HG03039 (cell line): ENCODE measurements around the gene HERPUD2.

Source experiments
- ATAC-seq: cut with Tn5 transposase; IDR thresholded peaks from one replicate; pipeline ENCODE4 v1.9.1; 2021; ENCODE audit warnings: mild to moderate bottlenecking, moderate library complexity; ENCODE audit not compliant: unreplicated experiment

HERPUD2 gene

GRCh38 chr7:35694784-35695472 is at the start of gene HERPUD2:
Gene HERPUD2 (minus strand): TSS chr7:35695135. CDS start chr7:35694330, 805 bp downstream.
- ATAC-seq, result peak; percentile 88

GRCh38 chr7:35738889-35739288 is 44.0 kb upstream of the HERPUD2 start:
- ATAC-seq, result no peak

GRCh38 chr7:35736725-35737124 is 41.8 kb upstream of the HERPUD2 start:
- ATAC-seq, result no peak

- ATAC-seq, result no peak
Measured at GRCh38 chr7:35735396-35735795, 40.5 kb upstream of the HERPUD2 start.

- no peak for ATAC-seq
Measured at GRCh38 chr7:35734001-35734483, 39.1 kb upstream of the HERPUD2 start.

GRCh38 chr7:35731349-35731748 is 36.4 kb upstream of the HERPUD2 start:
- ATAC-seq, result no peak

- peak; percentile 47 for ATAC-seq
Measured at GRCh38 chr7:35729061-35729783, 34.3 kb upstream of the HERPUD2 start.

- no peak for ATAC-seq
Measured at GRCh38 chr7:35728412-35729060, 33.6 kb upstream of the HERPUD2 start.

- no peak for ATAC-seq
Measured at GRCh38 chr7:35727571-35727970, 32.6 kb upstream of the HERPUD2 start.

- ATAC-seq, result no peak
Measured at GRCh38 chr7:35726654-35727053, 31.7 kb upstream of the HERPUD2 start.

GRCh38 chr7:35725280-35725680 is 30.3 kb upstream of the HERPUD2 start:
- peak; percentile 40 for ATAC-seq

GRCh38 chr7:35723011-35723410 is 28.1 kb upstream of the HERPUD2 start:
- no peak for ATAC-seq

GRCh38 chr7:35722054-35722849 is 27.3 kb upstream of the HERPUD2 start:
- ATAC-seq, result peak; percentile 31

GRCh38 chr7:35721288-35721687 is 26.4 kb upstream of the HERPUD2 start:
- ATAC-seq, result no peak

- ATAC-seq, result no peak
Measured at GRCh38 chr7:35720849-35721248, 25.9 kb upstream of the HERPUD2 start.

- ATAC-seq, result no peak
Measured at GRCh38 chr7:35720032-35720431, 25.1 kb upstream of the HERPUD2 start.

- ATAC-seq, result no peak
Measured at GRCh38 chr7:35718047-35718446, 23.1 kb upstream of the HERPUD2 start.

GRCh38 chr7:35717516-35717915 is 22.6 kb upstream of the HERPUD2 start:
- no peak for ATAC-seq

GRCh38 chr7:35717013-35717412 is 22.1 kb upstream of the HERPUD2 start:
- ATAC-seq, result no peak

GRCh38 chr7:35716038-35716803 is 21.3 kb upstream of the HERPUD2 start:
- ATAC-seq, result no peak
